ENCODE data around the gene CHRNA4.

GRCh38 chr20:63400486-63401210 lies 39.5 kb upstream of the CHRNA4 start:
- TF ChIP-seq, protein P1, sequence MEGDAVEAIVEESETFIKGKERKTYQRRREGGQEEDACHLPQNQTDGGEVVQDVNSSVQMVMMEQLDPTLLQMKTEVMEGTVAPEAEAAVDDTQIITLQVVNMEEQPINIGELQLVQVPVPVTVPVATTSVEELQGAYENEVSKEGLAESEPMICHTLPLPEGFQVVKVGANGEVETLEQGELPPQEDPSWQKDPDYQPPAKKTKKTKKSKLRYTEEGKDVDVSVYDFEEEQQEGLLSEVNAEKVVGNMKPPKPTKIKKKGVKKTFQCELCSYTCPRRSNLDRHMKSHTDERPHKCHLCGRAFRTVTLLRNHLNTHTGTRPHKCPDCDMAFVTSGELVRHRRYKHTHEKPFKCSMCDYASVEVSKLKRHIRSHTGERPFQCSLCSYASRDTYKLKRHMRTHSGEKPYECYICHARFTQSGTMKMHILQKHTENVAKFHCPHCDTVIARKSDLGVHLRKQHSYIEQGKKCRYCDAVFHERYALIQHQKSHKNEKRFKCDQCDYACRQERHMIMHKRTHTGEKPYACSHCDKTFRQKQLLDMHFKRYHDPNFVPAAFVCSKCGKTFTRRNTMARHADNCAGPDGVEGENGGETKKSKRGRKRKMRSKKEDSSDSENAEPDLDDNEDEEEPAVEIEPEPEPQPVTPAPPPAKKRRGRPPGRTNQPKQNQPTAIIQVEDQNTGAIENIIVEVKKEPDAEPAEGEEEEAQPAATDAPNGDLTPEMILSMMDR (optimal IDR thresholded peaks at IDR 0.05 in 1 of 3, IDR thresholded peaks at IDR 0.05 in 1 of 3, conservative IDR thresholded peaks at IDR 0.05 in 1 of 3; ENCODE audit: extremely low read depth in 1 of 3, insufficient read depth in 2 of 3, low read length in 3 of 3), result no peak
- TF ChIP-seq EZH2 (IDR thresholded peaks at IDR 0.05; ENCODE audit: low read length), result no peak
